IPS DF 4.7 (cell line): Measurements from ENCODE around the gene PHAF1.

Experiments used
- DNase-seq: peaks from one replicate; pipeline ENCODE4 v3.0.0-alpha.2; 2013; ENCODE audit warnings: low spot score; ENCODE audit errors: extremely low read depth

The PHAF1 gene

DNA sequence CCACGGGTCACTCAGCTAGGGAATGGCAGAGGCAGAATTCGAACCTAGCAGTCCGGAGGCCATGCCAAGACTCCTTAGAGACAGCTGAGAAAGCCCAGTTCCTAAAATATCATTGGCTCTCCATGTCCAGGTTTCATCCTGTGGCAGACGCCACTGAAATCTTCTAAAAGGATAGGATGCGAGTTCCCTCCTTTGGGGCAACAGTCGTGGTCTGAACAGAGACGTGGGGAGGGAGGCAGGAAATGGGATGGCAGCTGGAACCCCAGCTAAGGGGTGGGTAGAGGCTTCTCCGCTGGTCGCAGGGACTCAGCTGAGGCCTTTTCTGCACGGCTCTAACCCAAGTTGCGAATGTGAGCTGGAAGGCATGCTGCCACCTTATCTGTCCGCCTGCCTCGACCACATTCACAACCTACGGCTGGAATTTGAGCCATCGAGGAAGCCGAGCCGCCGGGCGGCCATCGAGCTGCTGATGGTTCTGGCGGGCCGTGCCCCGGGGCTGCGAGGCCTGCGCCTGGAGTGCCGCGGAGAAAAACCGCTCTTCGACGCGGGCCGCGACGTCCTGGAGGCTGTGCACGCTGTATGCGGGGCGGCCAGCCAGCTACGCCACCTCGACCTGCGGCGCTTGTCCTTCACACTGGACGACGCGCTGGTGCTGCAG is 52.9 kb downstream of the PHAF1 start:
- DNase-seq, result no peak

DNA sequence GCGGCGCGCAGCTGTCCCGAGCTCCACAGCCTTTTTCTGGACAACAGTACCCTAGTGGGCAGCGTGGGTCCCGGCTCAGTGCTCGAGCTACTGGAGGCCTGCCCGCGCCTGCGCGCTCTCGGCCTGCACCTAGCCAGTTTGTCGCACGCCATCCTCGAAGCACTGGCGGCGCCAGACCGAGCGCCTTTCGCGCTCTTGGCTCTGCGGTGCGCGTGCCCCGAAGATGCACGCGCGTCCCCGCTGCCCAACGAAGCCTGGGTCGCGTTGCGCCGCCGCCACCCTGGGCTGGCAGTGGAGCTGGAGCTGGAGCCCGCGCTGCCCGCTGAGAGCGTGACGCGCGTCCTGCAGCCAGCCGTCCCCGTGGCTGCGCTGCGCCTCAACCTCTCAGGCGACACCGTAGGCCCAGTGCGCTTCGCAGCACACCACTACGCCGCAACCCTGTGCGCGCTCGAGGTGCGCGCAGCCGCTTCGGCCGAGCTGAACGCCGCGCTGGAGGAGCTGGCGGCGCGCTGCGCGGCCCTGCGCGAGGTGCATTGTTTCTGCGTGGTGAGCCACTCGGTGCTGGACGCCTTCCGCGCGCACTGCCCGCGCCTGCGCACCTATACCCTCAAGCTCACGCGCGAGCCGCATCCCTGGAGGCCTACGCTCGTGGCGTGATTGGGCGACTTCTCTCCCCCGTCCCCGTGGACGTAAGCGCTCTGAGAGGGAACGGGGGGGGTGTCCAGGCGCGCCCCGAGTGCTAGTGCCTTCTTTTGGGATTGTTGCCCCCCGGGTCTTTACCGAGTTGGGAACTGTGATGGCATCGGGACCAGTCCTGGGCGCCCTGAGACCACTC is 53.6 kb downstream of the PHAF1 start:
- no peak for DNase-seq

DNA sequence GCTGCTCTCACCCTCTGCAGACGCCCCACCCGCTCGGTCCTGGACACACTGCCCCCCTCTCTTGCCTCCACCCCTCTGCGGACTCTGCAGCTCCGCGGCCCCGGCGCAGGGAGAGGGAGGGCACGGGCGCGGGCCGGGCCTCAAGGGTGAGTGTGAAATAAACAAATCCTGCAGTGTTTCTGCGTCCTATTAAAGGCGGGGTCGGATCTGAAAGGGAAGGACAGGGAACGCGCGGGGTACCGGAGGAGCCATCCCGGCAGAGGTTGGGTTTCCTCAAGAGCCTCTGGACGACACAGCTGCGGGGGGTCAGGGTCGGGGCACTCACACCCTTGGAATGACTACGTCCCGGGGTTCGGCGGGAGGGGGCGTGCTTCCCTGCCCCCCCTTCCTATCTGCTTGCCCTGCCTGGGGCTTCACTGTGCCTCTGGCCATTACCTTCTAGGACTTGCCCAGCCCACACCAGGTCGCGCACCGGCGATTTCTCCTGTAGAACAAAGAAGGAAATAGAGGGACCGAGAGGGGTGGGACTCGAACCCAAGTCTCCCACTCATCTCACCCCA is 54.3 kb downstream of the PHAF1 start:
- DNase-seq, result no peak

DNA sequence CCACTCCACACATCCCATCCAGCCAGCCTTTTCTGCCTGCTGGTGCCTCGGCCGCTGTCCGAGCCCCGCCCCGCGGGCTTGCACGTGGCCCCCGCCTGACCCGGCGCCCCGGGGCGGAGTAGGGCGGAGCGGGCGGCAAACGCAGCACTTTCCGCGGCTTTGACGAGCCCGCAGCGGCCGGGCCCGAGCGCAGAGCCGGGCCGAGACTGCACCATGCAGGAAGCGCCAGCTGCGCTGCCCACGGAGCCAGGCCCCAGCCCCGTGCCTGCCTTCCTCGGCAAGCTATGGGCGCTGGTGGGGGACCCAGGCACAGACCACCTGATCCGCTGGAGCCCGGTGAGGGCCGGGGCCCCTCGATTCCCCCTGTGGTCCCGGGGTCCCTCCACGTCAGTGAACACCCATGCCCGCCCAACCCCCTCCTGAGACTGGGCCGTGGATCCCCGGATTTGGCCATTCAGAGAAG is 54.9 kb downstream of the PHAF1 start, which contains the start of gene HSF4:
Gene HSF4 (plus strand): TSS at position 147 of the 463 bp plus-strand sequence. CDS start 67 bp downstream, at position 214.
- no peak for DNase-seq

DNA sequence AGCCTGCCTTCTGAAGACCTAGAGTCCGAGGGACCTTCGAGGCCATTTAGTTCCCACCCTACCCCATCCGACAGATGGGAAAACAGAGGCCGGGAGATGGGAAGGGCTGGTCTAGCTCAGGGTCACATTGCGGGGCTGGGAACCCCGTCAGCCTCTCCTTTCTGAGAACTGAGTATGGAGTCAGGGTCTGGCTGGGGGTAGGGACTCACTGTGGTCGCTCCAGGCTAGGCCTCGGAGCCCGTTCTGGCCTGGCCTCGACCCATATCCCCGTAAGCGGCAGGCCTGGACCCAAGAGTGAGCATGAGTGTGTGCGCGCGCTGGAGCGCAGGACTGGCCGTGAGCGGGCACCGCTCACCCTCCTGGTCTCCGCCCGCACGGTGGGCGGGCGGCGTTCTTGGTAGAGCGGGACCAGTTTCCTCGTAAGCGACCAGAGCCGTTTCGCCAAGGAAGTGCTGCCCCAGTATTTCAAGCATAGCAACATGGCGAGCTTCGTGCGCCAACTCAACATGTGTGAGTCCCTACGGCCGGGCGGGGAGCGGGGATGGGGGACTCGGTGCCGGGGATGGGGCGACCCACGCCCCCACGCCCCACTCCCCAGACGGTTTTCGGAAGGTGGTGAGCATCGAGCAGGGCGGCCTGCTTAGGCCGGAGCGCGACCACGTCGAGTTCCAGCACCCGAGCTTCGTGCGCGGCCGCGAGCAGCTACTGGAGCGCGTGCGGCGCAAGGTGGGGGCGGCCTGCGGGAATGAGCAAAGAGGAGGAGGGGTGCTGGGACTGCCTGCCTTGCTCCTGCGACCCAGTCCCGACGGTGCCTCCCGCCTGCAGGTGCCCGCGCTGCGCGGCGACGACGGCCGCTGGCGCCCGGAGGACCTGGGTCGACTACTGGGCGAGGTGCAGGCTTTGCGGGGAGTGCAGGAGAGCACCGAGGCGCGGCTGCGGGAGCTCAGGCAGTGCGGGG is 55.7 kb downstream of the PHAF1 start:
- no peak for DNase-seq

DNA sequence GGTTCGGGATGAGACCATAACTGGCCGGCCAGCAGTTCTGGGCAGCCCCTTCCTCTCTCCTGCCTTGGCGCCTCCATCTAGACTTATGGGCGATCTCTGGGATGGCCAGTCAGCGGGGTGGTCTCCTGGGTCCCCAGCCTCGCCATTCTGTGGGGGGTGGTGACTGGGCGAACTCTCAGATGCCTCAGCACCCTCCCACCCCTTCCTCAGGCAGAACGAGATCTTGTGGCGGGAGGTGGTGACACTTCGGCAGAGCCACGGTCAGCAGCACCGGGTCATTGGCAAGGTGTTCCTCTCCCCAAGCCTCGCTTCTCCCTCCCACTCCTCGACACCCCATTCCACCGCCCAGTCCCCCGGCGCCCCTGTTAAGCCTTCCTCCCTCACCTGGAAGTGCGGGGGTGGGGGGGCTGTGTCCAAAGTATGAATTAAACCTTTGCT is 56.4 kb downstream of the PHAF1 start:
- DNase-seq, result no peak

DNA sequence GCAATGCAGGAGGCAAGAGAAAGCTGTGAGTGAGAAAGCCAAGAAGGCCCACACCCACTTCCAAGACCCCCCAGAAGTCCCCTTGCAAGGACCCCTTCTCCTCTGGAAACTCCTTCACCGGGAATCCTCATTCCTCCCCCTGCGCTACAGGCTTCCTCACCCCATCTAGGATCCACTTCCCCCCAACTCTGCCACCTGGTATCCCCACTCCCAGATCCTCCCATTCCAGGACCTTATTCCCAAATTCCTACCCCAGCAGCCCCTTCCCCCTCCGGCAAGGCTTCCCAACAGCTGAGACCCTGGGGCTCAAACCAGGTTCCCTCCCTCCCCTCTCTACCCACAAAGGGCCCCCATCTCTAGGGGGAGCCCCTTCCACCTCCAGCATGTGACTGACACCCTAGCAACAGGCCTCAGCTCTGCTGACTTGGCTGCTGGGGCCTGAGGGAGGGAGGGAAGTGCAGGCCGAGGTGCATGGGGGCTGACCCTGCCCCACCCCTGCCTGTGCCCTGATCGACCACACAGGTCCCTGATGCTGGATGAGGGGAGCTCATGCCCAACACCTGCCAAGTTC is 56.9 kb downstream of the PHAF1 start:
- DNase-seq, result no peak

DNA sequence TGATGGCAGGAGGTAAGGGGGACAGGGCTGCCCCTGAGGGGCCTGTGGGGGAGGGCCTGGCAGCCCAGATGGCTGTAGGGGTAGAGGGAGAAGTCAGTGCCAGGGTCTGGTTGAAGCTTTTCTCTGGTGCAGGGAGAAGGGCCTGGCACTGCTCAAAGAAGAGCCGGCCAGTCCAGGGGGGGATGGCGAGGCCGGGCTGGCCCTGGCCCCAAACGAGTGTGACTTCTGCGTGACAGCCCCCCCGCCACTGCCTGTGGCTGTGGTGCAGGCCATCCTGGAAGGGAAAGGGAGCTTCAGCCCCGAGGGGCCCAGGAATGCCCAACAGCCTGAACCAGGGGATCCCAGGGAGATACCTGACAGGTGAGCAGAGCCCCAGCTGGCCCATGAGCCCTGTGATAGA is 57.8 kb downstream of the PHAF1 start:
- no peak for DNase-seq

- DNase-seq, result no peak
These were observed 59.3 kb downstream of the PHAF1 start for GRCh38 chr16:67169011-67169451.

DNA sequence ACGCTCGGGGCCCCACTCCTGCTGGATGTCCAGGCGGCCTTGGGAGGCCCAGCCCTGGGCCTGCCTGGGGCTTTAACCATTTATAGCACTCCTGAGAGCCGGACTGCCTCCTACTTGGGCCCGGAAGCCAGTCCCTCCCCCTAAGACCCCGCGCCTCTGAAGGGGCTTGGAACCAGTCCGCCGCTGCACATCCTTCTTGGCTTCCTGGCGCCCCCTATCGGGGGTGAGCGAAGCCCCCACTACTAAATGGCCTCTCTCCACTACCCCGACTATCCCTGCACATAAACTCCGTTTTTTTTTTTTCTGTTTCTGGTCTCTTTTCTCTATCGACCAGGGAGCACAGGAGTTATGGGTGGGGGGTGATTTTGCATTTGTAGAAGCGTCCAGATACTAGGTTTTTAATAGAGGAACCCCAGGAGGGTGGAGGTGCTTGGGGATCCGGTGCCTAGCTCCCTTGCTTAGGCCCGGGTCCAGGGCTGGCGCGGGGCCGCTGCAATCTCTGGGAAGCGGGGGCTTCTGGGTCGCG is 60.0 kb downstream of the PHAF1 start:
- no peak for DNase-seq

GRCh38 chr16:67170168-67170948 is 60.6 kb downstream of the PHAF1 start, which contains the start of gene NOL3:
Gene NOL3 (plus strand): TSS chr16:67170538.
- no peak for DNase-seq

DNA sequence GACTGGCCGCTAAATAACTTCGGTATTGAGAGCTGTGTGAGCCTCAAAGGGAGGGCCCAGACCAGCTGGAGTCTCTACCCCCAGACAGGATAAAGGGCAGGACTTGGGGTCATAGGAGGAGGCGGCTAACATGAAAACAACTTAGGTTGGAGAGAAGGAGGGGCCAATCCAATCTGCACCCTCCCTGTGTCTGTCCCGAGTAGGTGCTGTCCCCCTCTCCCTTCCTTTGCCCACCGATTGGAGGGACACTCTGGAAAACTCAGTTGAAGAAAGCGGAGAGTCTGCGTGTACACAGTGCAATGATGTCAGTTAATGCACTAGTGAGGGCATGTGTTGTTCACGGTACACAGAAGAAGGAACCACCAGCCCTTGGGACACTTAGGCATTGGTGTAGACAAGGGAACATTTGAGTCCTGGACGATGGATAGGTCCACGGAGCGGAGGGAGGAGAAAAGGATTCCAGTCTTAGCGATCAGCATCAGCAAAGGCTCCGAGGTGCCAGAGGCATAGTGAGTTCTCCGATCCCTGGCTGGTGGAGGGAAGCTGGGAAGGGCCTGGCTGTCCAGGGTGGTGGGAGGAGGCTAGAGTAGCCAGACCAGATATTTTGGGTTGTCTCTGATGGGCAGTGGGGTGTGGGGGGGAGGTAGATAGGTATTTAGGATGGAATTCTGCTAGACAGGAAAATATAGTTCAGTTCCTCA is 61.4 kb downstream of the PHAF1 start:
- no peak for DNase-seq

DNA sequence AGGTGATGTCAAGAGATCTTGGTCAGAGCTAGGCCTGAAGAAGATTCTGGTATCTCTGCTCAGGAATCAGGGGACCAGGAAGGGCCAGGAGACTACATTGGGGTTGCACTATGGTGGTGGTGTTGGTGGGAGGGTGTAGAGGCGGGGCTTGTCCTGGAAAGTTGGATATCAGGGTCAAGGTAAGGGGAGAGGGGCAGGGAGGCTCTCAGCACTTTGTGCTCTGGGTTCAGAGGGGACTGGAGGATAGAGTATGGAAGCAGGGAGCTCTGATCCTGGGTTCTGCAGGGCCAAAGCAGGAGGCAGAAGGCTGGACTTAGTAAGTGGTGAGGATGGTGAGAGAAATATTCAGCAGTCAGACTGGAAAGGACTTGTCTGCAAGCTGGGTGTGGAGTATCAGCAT is 63.6 kb downstream of the PHAF1 start:
- DNase-seq, result no peak

GRCh38 chr16:67173808-67174705 is 64.3 kb downstream of the PHAF1 start:
- DNase-seq, result no peak

DNA sequence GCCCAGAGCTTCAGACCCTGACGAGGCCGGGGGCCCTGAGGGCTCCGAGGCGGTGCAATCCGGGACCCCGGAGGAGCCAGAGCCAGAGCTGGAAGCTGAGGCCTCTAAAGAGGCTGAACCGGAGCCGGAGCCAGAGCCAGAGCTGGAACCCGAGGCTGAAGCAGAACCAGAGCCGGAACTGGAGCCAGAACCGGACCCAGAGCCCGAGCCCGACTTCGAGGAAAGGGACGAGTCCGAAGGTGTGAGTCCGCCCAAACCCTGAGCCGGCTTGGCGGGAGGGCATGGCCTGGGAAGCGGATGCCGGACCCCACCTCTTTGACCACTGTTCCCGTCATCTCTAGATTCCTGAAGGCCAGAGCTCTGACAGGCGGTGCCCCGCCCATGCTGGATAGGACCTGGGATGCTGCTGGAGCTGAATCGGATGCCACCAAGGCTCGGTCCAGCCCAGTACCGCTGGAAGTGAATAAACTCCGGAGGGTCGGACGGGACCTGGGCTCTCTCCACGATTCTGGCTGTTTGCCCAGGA is 65.0 kb downstream of the PHAF1 start:
- no peak for DNase-seq

DNA sequence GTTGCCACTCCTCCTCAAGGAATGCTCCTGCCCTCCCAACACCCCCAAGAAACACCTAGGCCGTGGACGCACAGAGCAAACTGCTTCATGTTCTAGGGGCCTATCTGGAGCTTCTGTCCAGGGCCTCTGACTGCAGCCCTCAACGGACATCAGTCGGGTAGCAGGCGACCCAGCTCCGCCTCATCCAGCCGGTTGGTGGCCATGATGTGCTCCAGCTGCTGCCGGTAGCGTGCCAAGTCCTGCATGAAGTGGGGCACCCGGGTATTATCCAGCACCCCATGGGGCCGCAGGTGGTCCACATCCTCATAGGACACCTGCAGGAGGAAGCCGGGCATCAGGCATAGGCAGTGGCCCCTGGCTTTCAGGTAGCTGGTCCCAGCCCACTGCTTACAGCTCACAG is 66.9 kb downstream of the PHAF1 start:
- DNase-seq, result no peak
